ENCODE data around the gene RBBP6. TPM values are rescaled to one million over a fixed set of nuclear protein-coding genes. Genes with fewer than 3 reads are reported as not detected.

The RBBP6 gene
- total RNA-seq, 4 donors from 2014 or later, result 38.5 to 67.5 (median 58.5) TPM

DNA sequence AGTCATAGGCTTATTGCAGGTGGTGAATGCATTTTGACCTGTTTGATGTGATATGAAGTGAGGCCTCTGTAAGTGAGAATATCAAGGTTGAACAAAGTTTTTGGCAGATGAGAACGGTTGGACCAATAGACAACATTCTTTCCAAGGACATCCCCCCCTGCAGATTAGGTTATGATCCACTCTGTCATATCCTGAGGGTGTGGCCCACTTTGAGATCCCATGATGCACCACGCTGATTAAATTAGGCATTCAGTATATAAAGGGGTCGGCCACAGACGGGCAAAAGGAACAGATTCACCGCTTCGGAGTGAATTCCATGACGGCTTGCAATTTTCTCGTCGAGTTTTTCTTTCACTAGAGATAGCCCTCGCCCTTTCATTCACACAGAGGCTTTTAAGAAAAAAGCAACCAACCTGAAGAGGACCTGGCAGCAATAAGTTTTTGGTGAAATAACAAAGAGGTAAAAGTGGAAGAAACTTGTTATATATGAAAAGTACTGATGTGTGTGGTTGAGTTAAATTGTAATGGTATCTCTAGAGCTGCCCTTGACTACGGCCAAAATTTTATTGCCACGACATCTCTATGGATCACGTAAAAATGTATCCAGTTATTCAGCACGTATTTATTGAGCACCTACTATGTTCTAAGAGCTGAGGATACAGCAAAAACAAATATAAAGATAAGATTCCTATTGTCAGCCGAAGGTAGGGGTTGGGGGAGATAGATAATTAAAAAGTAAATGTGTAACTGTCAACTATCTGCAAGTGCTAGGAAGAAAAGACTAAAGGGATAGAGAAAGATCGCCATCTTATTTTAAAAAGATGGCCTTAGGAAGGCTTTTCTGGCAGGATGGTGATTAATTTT, 1.7 kb upstream of the RBBP6 start:
- TF ChIP-seq EP300 (IDR thresholded peaks at IDR 0.05; ENCODE audit: low read depth) (no peak), POLR2AphosphoS5 (IDR thresholded peaks at IDR 0.05) (no peak), POLR2A (IDR thresholded peaks at IDR 0.05) (no peak)
- TF ChIP-seq, protein P1, sequence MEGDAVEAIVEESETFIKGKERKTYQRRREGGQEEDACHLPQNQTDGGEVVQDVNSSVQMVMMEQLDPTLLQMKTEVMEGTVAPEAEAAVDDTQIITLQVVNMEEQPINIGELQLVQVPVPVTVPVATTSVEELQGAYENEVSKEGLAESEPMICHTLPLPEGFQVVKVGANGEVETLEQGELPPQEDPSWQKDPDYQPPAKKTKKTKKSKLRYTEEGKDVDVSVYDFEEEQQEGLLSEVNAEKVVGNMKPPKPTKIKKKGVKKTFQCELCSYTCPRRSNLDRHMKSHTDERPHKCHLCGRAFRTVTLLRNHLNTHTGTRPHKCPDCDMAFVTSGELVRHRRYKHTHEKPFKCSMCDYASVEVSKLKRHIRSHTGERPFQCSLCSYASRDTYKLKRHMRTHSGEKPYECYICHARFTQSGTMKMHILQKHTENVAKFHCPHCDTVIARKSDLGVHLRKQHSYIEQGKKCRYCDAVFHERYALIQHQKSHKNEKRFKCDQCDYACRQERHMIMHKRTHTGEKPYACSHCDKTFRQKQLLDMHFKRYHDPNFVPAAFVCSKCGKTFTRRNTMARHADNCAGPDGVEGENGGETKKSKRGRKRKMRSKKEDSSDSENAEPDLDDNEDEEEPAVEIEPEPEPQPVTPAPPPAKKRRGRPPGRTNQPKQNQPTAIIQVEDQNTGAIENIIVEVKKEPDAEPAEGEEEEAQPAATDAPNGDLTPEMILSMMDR (IDR thresholded peaks at IDR 0.05), result no peak
- no peak for DNase-seq
- H3K4me3 ChIP-seq, result no peak overlapping the region
- H3K4me1 ChIP-seq, result peaks cover 6 to 17% (median 13%) of the 10 kb centered on the region in 4 donors
- WGBS, 2 donors (ENCODE audit: low coverage in 1 of 2), result 79 to 83% methylated on average over 15 to 16 of the region's 16 CpGs
- intact Hi-C loops (cut with DNase I; ENCODE audit: low total_unique reads) (no loop called here), in situ Hi-C loops (cut with MboI; ENCODE audit: low pct_ligation_motif_present in 1 of 4, low pct_unique_long_range_greater_than_20kb in 1 of 4, low sequenced_read_pairs in 3 of 4) (loop anchor here in 2 of 4 donors (25.0 kb wide), 2 partner anchors 575 to 700 kb away; partner anchors contain the start of gene LCMT1 (in 1 of the 2))
- H3K27ac ChIP-seq, result no peak overlapping the region
- no peaks in the 10 kb centered on the region for H3K36me3 ChIP-seq
- H3K27me3 ChIP-seq, result no peaks in the 10 kb centered on the region
- H3K9me3 ChIP-seq, result no peaks in the 10 kb centered on the region

DNA sequence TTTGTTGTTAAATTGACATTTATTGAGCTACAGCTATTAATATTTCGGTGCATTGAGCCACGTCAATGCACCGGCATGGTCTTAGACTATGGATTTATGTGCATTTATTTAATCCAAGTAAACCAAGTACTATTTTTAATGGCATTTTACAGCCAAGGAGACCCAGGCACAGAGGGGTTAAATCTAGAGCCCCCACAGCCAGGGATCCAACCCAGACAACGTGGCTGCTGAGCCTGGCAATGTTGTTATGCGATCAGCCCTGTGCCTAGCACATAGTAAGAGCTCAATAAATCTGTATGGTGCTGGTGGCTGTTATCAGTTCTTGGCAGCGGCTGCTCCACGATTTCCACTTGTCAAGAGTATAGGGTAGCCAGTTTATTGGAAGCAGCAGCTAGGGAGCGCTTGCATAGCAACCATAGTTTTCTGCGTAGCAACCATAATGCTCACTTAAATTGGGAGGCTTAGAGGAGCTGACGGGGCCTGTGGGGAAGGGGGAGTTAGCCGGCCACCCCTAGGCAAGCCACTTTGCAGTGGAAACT, 541 bp upstream of the RBBP6 start:
- peaks cover 15 to 29% (median 23%) of the 10 kb centered on the region in 4 donors for H3K4me1 ChIP-seq
- intact Hi-C loops (cut with DNase I; ENCODE audit: low total_unique reads) (no loop called here), in situ Hi-C loops (cut with MboI; ENCODE audit: low pct_ligation_motif_present in 1 of 4, low pct_unique_long_range_greater_than_20kb in 1 of 4, low sequenced_read_pairs in 3 of 4) (loop anchor here in 2 of 4 donors (25.0 kb wide), 2 partner anchors 573 to 698 kb away; partner anchors contain the start of gene LCMT1 (in 1 of the 2))
- peak overlapping the region; percentile 59 to 100 (median 96) for H3K4me3 ChIP-seq
- no peaks in the 10 kb centered on the region for H3K36me3 ChIP-seq
- TF ChIP-seq, protein P1 (IDR thresholded peaks at IDR 0.05), result no peak
- TF ChIP-seq POLR2A (IDR thresholded peaks at IDR 0.05) (no peak), POLR2AphosphoS5 (IDR thresholded peaks at IDR 0.05) (no peak), EP300 (IDR thresholded peaks at IDR 0.05; ENCODE audit: low read depth) (no peak)
- DNase-seq, result no peak
- H3K27ac ChIP-seq, result peak overlapping the region; percentile 100
- no peaks in the 10 kb centered on the region for H3K9me3 ChIP-seq
- H3K27me3 ChIP-seq, result no peaks in the 10 kb centered on the region
- 12% methylated on average over 11 of the region's 11 CpGs; no CpG with 5 or more reads in 1 of the 2 donors for WGBS, 2 donors (ENCODE audit: low coverage in 1 of 2)

DNA sequence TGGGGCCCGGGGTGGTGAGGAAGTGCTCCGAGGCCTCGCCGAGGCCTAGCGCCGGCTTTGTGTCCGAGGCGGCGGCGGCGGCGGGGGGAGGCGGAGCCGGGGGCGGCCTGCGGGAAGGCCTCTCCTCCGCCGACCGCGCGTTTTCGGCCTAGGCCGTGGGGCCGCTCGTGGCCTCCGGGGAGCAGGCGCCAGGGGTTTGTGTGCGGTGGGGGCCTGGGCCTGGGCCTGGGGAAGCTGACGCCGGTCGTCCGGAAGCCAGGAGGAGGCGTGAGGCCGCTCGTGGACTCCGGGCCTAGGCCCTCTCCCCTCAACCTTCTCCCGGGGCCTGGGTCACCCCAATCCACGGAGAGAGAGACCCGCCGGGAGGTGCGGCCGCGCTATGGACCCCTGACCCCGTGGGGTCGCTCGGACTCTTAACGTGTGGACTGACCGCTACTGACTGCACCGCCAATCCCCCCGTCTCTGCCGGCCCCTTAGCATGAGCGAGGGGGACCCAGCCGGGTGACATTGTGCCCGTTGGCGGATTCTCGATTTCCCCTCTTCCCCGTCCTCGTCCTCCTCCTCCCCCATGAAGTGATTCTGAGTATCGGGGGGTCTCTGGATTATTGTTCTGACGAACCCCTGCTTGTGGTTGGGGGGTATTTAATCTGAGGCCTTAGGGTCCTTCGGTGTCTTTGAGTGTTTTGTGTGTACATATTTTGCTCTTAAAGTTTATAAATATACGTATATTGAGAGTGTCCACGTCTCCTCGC, 660 bp downstream of the RBBP6 start:
- Histone ChIP-seq H3K27ac (peak overlapping the region; percentile 100), H3K4me1 (peaks cover 21 to 40% (median 28%) of the 10 kb centered on the region in 4 donors), H3K27me3 (no peaks in the 10 kb centered on the region), H3K36me3 (no peaks in the 10 kb centered on the region), H3K9me3 (no peaks in the 10 kb centered on the region), H3K4me3 (peak overlapping the region; percentile 92 to 100 (median 96))
- in situ Hi-C loops (cut with MboI; ENCODE audit: low pct_ligation_motif_present in 1 of 4, low pct_unique_long_range_greater_than_20kb in 1 of 4, low sequenced_read_pairs in 3 of 4), result loop anchor here in 2 of 4 donors (25.0 kb wide), 2 partner anchors 572 to 697 kb away; partner anchors contain the start of gene LCMT1 (in 1 of the 2)
- intact Hi-C loops (cut with DNase I; ENCODE audit: low total_unique reads), result no loop called here
- no peak for TF ChIP-seq POLR2A (IDR thresholded peaks at IDR 0.05)
- TF ChIP-seq, protein P1 (IDR thresholded peaks at IDR 0.05), result peak in 1 of 5 experiments; percentile 6
- 1 to 7% methylated on average over 3 to 57 of the region's 64 CpGs for whole genome bisulfite sequencing, 2 donors (ENCODE audit: low coverage in 1 of 2)
- peak; percentile 69 for DNase-seq
